H1 (cell line): Measurements from ENCODE around the gene CREB3L1. TPM values are rescaled to one million over a fixed set of nuclear protein-coding genes. Genes with fewer than 3 reads are reported as not detected.

ENCODE experiments used
- CTCF ChIA-PET: fragments of 300-600 bp; sonication (Branson Sonifier 250); formaldehyde crosslinking; loops from one replicate; lab custom pipeline; 2021; ENCODE audit not compliant: partially characterized antibody; lab: Charles Lee
- POLR2A ChIA-PET: fragments of 300-600 bp; sonication (Branson Sonifier 250); formaldehyde crosslinking; loops from one replicate; lab custom pipeline; 2021; ENCODE audit warnings: inconsistent platforms; ENCODE audit not compliant: partially characterized antibody; lab: Charles Lee
- DNase-seq, 2 experiments: peaks; one replicate each; pipeline versions ENCODE4 v3.0.0 to v3.0.0-alpha.2; 2010 to 2022; ENCODE audit warnings: low spot score in 2 of 2, low read depth in 1 of 2, mixed read lengths in 1 of 2
- FAIRE-seq: peaks from 2 replicates; lab custom pipeline; 2011; peaks lifted over from hg19 to GRCh38; lab: Jason Lieb, UNC
- H2AFZ ChIP-seq: 2 replicates; pipeline ENCODE4 v1.8.1; 2012; ENCODE audit warnings: low read length, inconsistent platforms
- H2AK5ac ChIP-seq: 2 replicates; pipeline ENCODE4 v1.6.1; 2013; ENCODE audit warnings: low read depth, low read length
- H2BK120ac ChIP-seq: replicated peaks from 2 replicates; pipeline ENCODE3; 2013; ENCODE audit warnings: low read depth, low read length, inconsistent platforms
- H2BK12ac ChIP-seq: 2 replicates; pipeline ENCODE4 v1.6.1; 2013; ENCODE audit warnings: low read depth, low read length
- H2BK15ac ChIP-seq: 2 replicates; pipeline ENCODE4 v1.6.1; 2013; ENCODE audit warnings: low read length
- H2BK20ac ChIP-seq: 2 replicates; pipeline ENCODE4 v1.6.1; 2013; ENCODE audit warnings: low read length
- H2BK5ac ChIP-seq: 2 replicates; pipeline ENCODE4 v1.6.1; 2013; ENCODE audit warnings: low read depth, low read length
- H3K14ac ChIP-seq: 2 replicates; pipeline ENCODE4 v1.6.1; 2013; ENCODE audit warnings: inconsistent platforms; ENCODE audit not compliant: insufficient read length
- H3K18ac ChIP-seq: 2 replicates; pipeline ENCODE4 v1.6.1; 2013; ENCODE audit warnings: low read length; ENCODE audit errors: extremely low read depth
- H3K23ac ChIP-seq: 2 replicates; pipeline ENCODE4 v1.6.1; 2013; ENCODE audit warnings: inconsistent platforms; ENCODE audit not compliant: insufficient read length
- H3K23me2 ChIP-seq: 2 replicates; pipeline ENCODE4 v1.6.1; 2013; ENCODE audit warnings: low read depth, low read length
- H3K27ac ChIP-seq: 2 replicates; pipeline ENCODE4 v1.6.1; 2011; ENCODE audit warnings: low read depth, low read length, inconsistent platforms
- H3K27me3 ChIP-seq, 4 experiments: replicated peaks in 1 of 4; 1 replicate in 1 of 4; 2 replicates in 3 of 4; pipeline versions ENCODE4 v1.6.1 to v1.8.1; 2011 to 2013; ENCODE audit warnings: low read length in 3 of 4, mild to moderate bottlenecking in 3 of 4, inconsistent platforms in 2 of 4, mixed read lengths in 2 of 4, moderate library complexity in 1 of 4; ENCODE audit not compliant: control insufficient read depth in 3 of 4, insufficient read depth in 3 of 4; ENCODE audit errors: extremely low read depth in 1 of 4
- H3K36me3 ChIP-seq, 4 experiments: 2 replicates each; pipeline versions ENCODE4 v1.6.1 to v1.8.1; 2011 to 2013; ENCODE audit warnings: mild to moderate bottlenecking in 4 of 4, low read length in 3 of 4, moderate library complexity in 2 of 4, control low read depth in 1 of 4, inconsistent platforms in 1 of 4; ENCODE audit not compliant: insufficient read depth in 4 of 4, control insufficient read depth in 2 of 4
- H3K4ac ChIP-seq: replicated peaks from 2 replicates; pipeline ENCODE3; 2013; ENCODE audit warnings: low read length, low read depth, mixed read lengths, inconsistent platforms; ENCODE audit not compliant: insufficient read length
- H3K4me1 ChIP-seq, 4 experiments: replicated peaks in 1 of 4; 1 replicate in 1 of 4; 2 replicates in 3 of 4; pipeline versions ENCODE4 v1.6.1 to v1.8.1; 2011 to 2013; ENCODE audit warnings: low read length in 3 of 4, inconsistent platforms in 2 of 4, mixed read lengths in 1 of 4; ENCODE audit not compliant: insufficient read depth in 4 of 4, control insufficient read depth in 3 of 4
- H3K4me2 ChIP-seq, 2 experiments: 2 replicates each; pipeline versions ENCODE4 v1.6.1 to v1.8.1; 2011 to 2013; ENCODE audit warnings: low read depth in 2 of 2, low read length in 2 of 2, control low read depth in 1 of 2, inconsistent platforms in 1 of 2, mild to moderate bottlenecking in 1 of 2; ENCODE audit not compliant: insufficient read depth in 1 of 2
- H3K4me3 ChIP-seq, 4 experiments: fragments of 200-600, 300-600 bp in 1 of 4; sonication (generic), shearing (Covaris generic), sonication (Bioruptor Twin) in 1 of 4; 2 replicates each; pipeline versions ENCODE4 v1.5.1 to v1.8.1; 2011 to 2016; ENCODE audit warnings: low read length in 4 of 4, low read depth in 3 of 4, control low read depth in 2 of 4, inconsistent platforms in 2 of 4, mild to moderate bottlenecking in 2 of 4, mixed read lengths in 1 of 4, moderate library complexity in 1 of 4; ENCODE audit not compliant: insufficient read depth in 2 of 4; ENCODE audit errors: extremely low read depth in 1 of 4
- H3K56ac ChIP-seq: replicated peaks from 2 replicates; pipeline ENCODE3; 2013; ENCODE audit warnings: low read depth, mild to moderate bottlenecking, mixed read lengths, low read length, inconsistent platforms; ENCODE audit not compliant: insufficient read length
- H3K79me1 ChIP-seq: 2 replicates; pipeline ENCODE4 v1.6.1; 2013; ENCODE audit warnings: low read depth, low read length, control low read depth
- H3K79me2 ChIP-seq, 2 experiments: 2 replicates each; pipeline versions ENCODE4 v1.6.1 to v1.8.1; 2012 to 2013; ENCODE audit warnings: low read length in 2 of 2, mild to moderate bottlenecking in 2 of 2, inconsistent platforms in 1 of 2; ENCODE audit not compliant: insufficient read depth in 2 of 2, control insufficient read depth in 1 of 2
- H3K9ac ChIP-seq, 4 experiments: replicated peaks in 1 of 4; 1 replicate in 1 of 4; 2 replicates in 3 of 4; pipeline versions ENCODE4 v1.6.1 to v1.8.1; 2011 to 2013; ENCODE audit warnings: low read depth in 3 of 4, low read length in 3 of 4, control low read depth in 2 of 4, mild to moderate bottlenecking in 2 of 4, moderate library complexity in 2 of 4, inconsistent platforms in 1 of 4; ENCODE audit errors: extremely low read depth in 1 of 4
- H3K9me3 ChIP-seq, 2 experiments: 2 replicates each; pipeline versions ENCODE4 v1.6.1 to v1.8.1; 2012 to 2013; ENCODE audit warnings: mild to moderate bottlenecking in 2 of 2, moderate library complexity in 2 of 2, control low read depth in 1 of 2, inconsistent platforms in 1 of 2, low read depth in 1 of 2, low read length in 1 of 2, mixed read lengths in 1 of 2; ENCODE audit not compliant: insufficient read depth in 2 of 2
- H4K20me1 ChIP-seq, 2 experiments: replicated peaks in 1 of 2; 2 replicates each; pipeline versions ENCODE3 to v1.8.1; 2011 to 2013; ENCODE audit warnings: inconsistent platforms in 2 of 2, low read length in 2 of 2, mild to moderate bottlenecking in 1 of 2; ENCODE audit not compliant: insufficient read depth in 2 of 2, control insufficient read depth in 1 of 2
- H4K5ac ChIP-seq: 2 replicates; pipeline ENCODE4 v1.6.1; 2013; ENCODE audit warnings: low read length, low read depth, mixed read lengths, inconsistent platforms; ENCODE audit not compliant: insufficient read length
- H4K8ac ChIP-seq: 2 replicates; pipeline ENCODE4 v1.8.0; 2013; ENCODE audit warnings: mild to moderate bottlenecking, moderate library complexity, low read length, inconsistent platforms; ENCODE audit not compliant: insufficient read depth; ENCODE audit errors: extremely low read depth
- H4K91ac ChIP-seq: replicated peaks from 2 replicates; pipeline ENCODE3; 2013; ENCODE audit warnings: low read length, mixed read lengths, inconsistent platforms; ENCODE audit not compliant: insufficient read length
- CHD1 ChIP-seq: IDR thresholded peaks from 2 replicates; pipeline ENCODE4 v1.6.1; 2012; ENCODE audit warnings: low read depth, low read length, improper control_type of control experiment
- CREB1 ChIP-seq: IDR thresholded peaks from 2 replicates; pipeline ENCODE4 v1.6.1; 2012; ENCODE audit warnings: inconsistent platforms
- GABPA ChIP-seq: IDR thresholded peaks from 2 replicates; pipeline ENCODE4 v1.6.1; 2011; ENCODE audit warnings: mild to moderate bottlenecking, low read length, moderate library complexity, borderline replicate concordance; ENCODE audit not compliant: insufficient read depth
- HDAC6 ChIP-seq: IDR thresholded peaks from one replicate; pipeline ENCODE4 v1.7.1; 2012; ENCODE audit warnings: low read depth, mild to moderate bottlenecking, inconsistent platforms, low read length, moderate library complexity
- MAX ChIP-seq: IDR thresholded peaks from 2 replicates; pipeline ENCODE4 v1.6.1; 2012; ENCODE audit warnings: inconsistent platforms
- RAD21 ChIP-seq, 2 experiments: IDR thresholded peaks in 1 of 2; conservative IDR thresholded peaks in 1 of 2; 2 replicates each; pipeline ENCODE4 v1.6.1; 2011; ENCODE audit warnings: low read depth in 2 of 2, low read length in 2 of 2, improper control_type of control experiment in 1 of 2, inconsistent platforms in 1 of 2, mild to moderate bottlenecking in 1 of 2, moderate library complexity in 1 of 2
- RBBP5 ChIP-seq: IDR thresholded peaks from 2 replicates; pipeline ENCODE4 v1.7.1; 2012; ENCODE audit warnings: low read depth, mild to moderate bottlenecking, inconsistent platforms, low read length, moderate library complexity, borderline replicate concordance
- SIN3A ChIP-seq, 2 experiments: IDR thresholded peaks in 1 of 2; conservative IDR thresholded peaks in 1 of 2; 2 replicates each; pipeline ENCODE4 v1.6.1; 2011 to 2012; ENCODE audit warnings: low read length in 2 of 2, improper control_type of control experiment in 1 of 2, low read depth in 1 of 2, mild to moderate bottlenecking in 1 of 2
- SIX5 ChIP-seq: IDR thresholded peaks from 2 replicates; pipeline ENCODE4 v1.6.1; 2011; ENCODE audit warnings: mild to moderate bottlenecking, low read depth, low read length
- SP4 ChIP-seq: IDR thresholded peaks from 2 replicates; pipeline ENCODE4 v1.6.1; 2012; ENCODE audit warnings: low read length, inconsistent platforms
- TAF1 ChIP-seq: IDR thresholded peaks from 2 replicates; pipeline ENCODE4 v1.6.1; 2011; ENCODE audit warnings: mild to moderate bottlenecking, low read depth, low read length
- WGBS, 2 experiments: shearing (Covaris generic) in 1 of 2; methylation state at CpG; one replicate each; pipeline versions ENCODE4 v1.1.6 to v1.1.7; 2013 to 2015; ENCODE audit warnings: low lambda C conversion rate in 2 of 2, mixed read lengths in 2 of 2, inconsistent platforms in 1 of 2, low coverage in 1 of 2, missing lambda C conversion rate in 1 of 2; ENCODE audit not compliant: insufficient replicate concordance in 2 of 2, insufficient coverage in 1 of 2, insufficient read length in 1 of 2; ENCODE audit errors: extremely low coverage in 1 of 2, missing lambda C conversion rate in 1 of 2; 5-methylcytosine and 5-hydroxymethylcytosine counted together
- polyA plus RNA-seq, 7 experiments: library from polyadenylated mRNA; depleted of rRNA in 3 of 7; stranded (reverse) in 5 of 7; unstranded in 2 of 7; fragments of >200 nt in 5 of 7; fragments of 200-250 nt in 2 of 7; gene quantifications; 1 replicate in 5 of 7; 2 replicates in 1 of 7; 4 replicates in 1 of 7; pipeline versions ENCODE4 v1.2.1 to v1.2.3, GENCODE V29; 2011 to 2013; ENCODE audit warnings: missing spikeins in 2 of 7, mixed read lengths in 2 of 7
- total RNA-seq: library from RNA; stranded (reverse); fragmentation: NEBNext Ultra II Directional; extraction: Animal tissue kit (Norgen Biotek cat#: 25700); gene quantifications from 2 replicates; pipeline ENCODE4 v1.2.1, GENCODE V29; 2021

The CREB3L1 gene
- total and polyA plus RNA-seq, 2 of the 8 experiments (the other 6 are each of a cell fraction or from before 2014, with no cell fraction given): 4.1 to 12.7 TPM

GRCh38 chr11:46367244-46367915 lies 89.9 kb downstream of the CREB3L1 start:
- H2BK15ac ChIP-seq: no peak overlapping the region
- H3K18ac ChIP-seq: no peak overlapping the region
- no peak overlapping the region for H2BK12ac ChIP-seq
- no peaks in the 10 kb centered on the region for H3K23me2 ChIP-seq
- ChIA-PET CTCF (interaction anchor here (0.7 to 44.5 kb wide), 19 partner anchors 10 to 486 kb away, joined by 3 to 1004 read pairs (median 5); partner anchors contain the start of genes CHRM4 and DGKZ), POLR2A (interaction anchor here (1.4 to 7.8 kb wide), 4 partner anchors 8 to 125 kb away, joined by 3 to 69 read pairs (median 8); partner anchors contain the start of genes DGKZ and MDK)
- H3K4me3 ChIP-seq: no peak overlapping the region
- H2BK120ac ChIP-seq: no peak overlapping the region
- 61% methylated on average over 24 of the region's 32 CpGs; no CpG with 5 or more reads in 1 of the 2 experiments for whole genome bisulfite sequencing, 2 experiments
- H4K5ac ChIP-seq: peak overlapping the region; percentile 6
- H3K4me2 ChIP-seq: no peak overlapping the region
- no peak overlapping the region for H2AK5ac ChIP-seq
- H3K9me3 ChIP-seq: no peaks in the 10 kb centered on the region
- DNase-seq: peak in 1 of 2 experiments; percentile 95
- H3K23ac ChIP-seq: no peak overlapping the region
- H4K20me1 ChIP-seq: peaks cover 8 to 30% of the 10 kb centered on the region in 2 experiments
- H2BK20ac ChIP-seq: no peak overlapping the region
- no peak overlapping the region; the same call in 1 of the 2 replicates for H3K27ac ChIP-seq
- H2AFZ ChIP-seq: no peak overlapping the region
- 0 out of 2 replicates have a peak overlapping the region, but pooled peaks have one; percentile 28 for H4K8ac ChIP-seq
- no peak overlapping the region for H3K4ac ChIP-seq
- peaks cover 13% of the 10 kb centered on the region for H3K79me1 ChIP-seq
- H3K4me1 ChIP-seq: peaks cover 0 to 17% (median 8%) of the 10 kb centered on the region in 4 experiments; a peak in 5 of 7 replicates
- H4K91ac ChIP-seq: no peak overlapping the region
- H3K27me3 ChIP-seq: no peaks in the 10 kb centered on the region
- H3K14ac ChIP-seq: no peak overlapping the region
- H3K79me2 ChIP-seq: peaks cover 0 to 27% of the 10 kb centered on the region in 2 experiments; a peak in 2 of 4 replicates
- H3K56ac ChIP-seq: no peak overlapping the region
- no peak overlapping the region for H3K9ac ChIP-seq
- peaks cover 2 to 9% (median 4%) of the 10 kb centered on the region in 4 experiments; a peak in 5 of 8 replicates for H3K36me3 ChIP-seq
- peak; percentile 68 for FAIRE-seq
- no peak overlapping the region for H2BK5ac ChIP-seq
- TF ChIP-seq MAX (peak; percentile 57; the same call in 1 of the 2 replicates), HDAC6 (no peak), RBBP5 (no peak), SIN3A (conservative IDR thresholded peaks at IDR 0.05 in 1 of 2, IDR thresholded peaks at IDR 0.05 in 1 of 2; ENCODE audit: low read depth in 1 of 2, low read length in 2 of 2) (0 out of 4 replicates have a peak, but pooled peaks of 1 of the 2 experiments have one; percentile 45), CHD1 (no peak), SIX5 (no peak), SP4 (no peak), TAF1 (no peak), RAD21 (IDR thresholded peaks at IDR 0.05 in 1 of 2, conservative IDR thresholded peaks at IDR 0.05 in 1 of 2; ENCODE audit: low read depth in 2 of 2, low read length in 2 of 2) (peak; percentile 64 to 72), CREB1 (peak; percentile 44; the same call in 1 of the 2 replicates), GABPA (peak; percentile 55; the same call in 1 of the 2 replicates)
